HepG2 (cell line): ENCODE results near the gene DTWD2. TPM values are rescaled to one million over a fixed set of nuclear protein-coding genes. Genes with fewer than 3 reads are reported as not detected.

ENCODE experiments used
- ATAC-seq: fragments of 200-7000 bp; cut with Tn5 transposase; 3 replicates; pipeline ENCODE4 v1.9.1; 2020; ENCODE audit warnings: mild to moderate bottlenecking, moderate library complexity
- BruUV-seq: library from RNA; stranded (reverse); fragments of 400-500 nt; replicated peaks from 2 replicates; lab custom pipeline; 2021; lab: Mats Ljungman, UMichigan
- CTCF ChIA-PET: fragments of 300-600 bp; formaldehyde crosslinking; extraction: SDS; loops from one replicate; lab custom pipeline; 2021; ENCODE audit warnings: low total read pairs, inconsistent platforms, low intra/inter-chr PET ratio; lab: Yijun Ruan, JAX
- POLR2A ChIA-PET: fragments of 350-600 bp; sonication (Branson Sonifier 250); formaldehyde crosslinking; loops from one replicate; lab custom pipeline; 2020; ENCODE audit warnings: antibody characterized with exemption, inconsistent platforms; lab: Yijun Ruan, JAX
- DNase-seq: peaks from one replicate; pipeline ENCODE4 v3.0.0-alpha.2; 2015; ENCODE audit warnings: low spot score
- FAIRE-seq: peaks from 3 replicates; lab custom pipeline; 2011; peaks lifted over from hg19 to GRCh38; lab: Jason Lieb, UNC
- H2AFZ ChIP-seq: one replicate; pipeline ENCODE4 v1.6.1; 2011; ENCODE audit warnings: low read length, inconsistent platforms
- H3K27ac ChIP-seq: fragments of 300-600 bp; 3 replicates; pipeline ENCODE4 v1.8.0; 2011; ENCODE audit warnings: mixed run types, mild to moderate bottlenecking, mixed read lengths, low read length, inconsistent platforms; ENCODE audit not compliant: insufficient read depth; ENCODE audit errors: extremely low read length
- H3K27me3 ChIP-seq, 2 experiments: fragments of 200-600 bp in 1 of 2; 2 replicates in 1 of 2; 3 replicates in 1 of 2; pipeline versions ENCODE4 v1.6.0 to v1.8.0; 2011; ENCODE audit warnings: low read length in 2 of 2, mild to moderate bottlenecking in 2 of 2, moderate library complexity in 2 of 2, inconsistent platforms in 1 of 2; ENCODE audit not compliant: insufficient read depth in 2 of 2, control insufficient read depth in 1 of 2
- H3K36me3 ChIP-seq, 2 experiments: fragments of 200-600 bp in 1 of 2; replicated peaks in 1 of 2; 2 replicates in 1 of 2; 3 replicates in 1 of 2; pipeline versions ENCODE4 v1.5.1 to v1.8.0; 2011; ENCODE audit warnings: low read length in 2 of 2, inconsistent platforms in 1 of 2; ENCODE audit not compliant: insufficient read depth in 2 of 2, control insufficient read depth in 1 of 2
- H3K4me1 ChIP-seq: 2 replicates; pipeline ENCODE4 v1.5.1; 2012; ENCODE audit warnings: low read length, inconsistent platforms; ENCODE audit not compliant: insufficient read depth
- H3K4me2 ChIP-seq: 2 replicates; pipeline ENCODE4 v1.6.0; 2011; ENCODE audit warnings: low read depth, low read length, inconsistent platforms
- H3K4me3 ChIP-seq, 3 experiments: fragments of 200-600 bp in 1 of 3; sonication (generic), shearing (Covaris generic) in 1 of 3; replicated peaks in 1 of 3; 2 replicates each; pipeline ENCODE4 v1.5.1; 2011 to 2016; ENCODE audit warnings: low read length in 3 of 3, inconsistent platforms in 2 of 3, low read depth in 2 of 3, mild to moderate bottlenecking in 2 of 3, control low read depth in 1 of 3, mixed read lengths in 1 of 3; ENCODE audit not compliant: insufficient read depth in 1 of 3
- H3K79me2 ChIP-seq: one replicate; pipeline ENCODE4 v1.6.1; 2011; ENCODE audit warnings: low read length, inconsistent platforms; ENCODE audit not compliant: insufficient read depth
- H3K9ac ChIP-seq: 2 replicates; pipeline ENCODE4 v1.6.0; 2011; ENCODE audit warnings: mild to moderate bottlenecking, low read depth, low read length, inconsistent platforms; ENCODE audit not compliant: insufficient read depth
- H3K9me3 ChIP-seq: 2 replicates; pipeline ENCODE4 v1.5.1; 2012; ENCODE audit warnings: mild to moderate bottlenecking, low read length
- H4K20me1 ChIP-seq: 2 replicates; pipeline ENCODE4 v1.6.0; 2011; ENCODE audit warnings: inconsistent platforms, mild to moderate bottlenecking, low read length, moderate library complexity; ENCODE audit not compliant: insufficient read depth
- REPIN1 ChIP-seq: sonication (generic); formaldehyde crosslinking; IDR thresholded peaks from 2 replicates; pipeline ENCODE4 v1.8.0; 2022; ENCODE audit warnings: missing genetic modification reagents, low read depth, mild to moderate bottlenecking, borderline replicate concordance
- RFXAP ChIP-seq: sonication (generic); formaldehyde crosslinking; IDR thresholded peaks from 2 replicates; pipeline ENCODE4 v1.4.0; 2020; ENCODE audit warnings: missing genetic modification reagents, borderline replicate concordance
- TRIM24 ChIP-seq: sonication (generic); formaldehyde crosslinking; IDR thresholded peaks from 2 replicates; pipeline ENCODE4 v1.8.0; 2022; ENCODE audit warnings: mild to moderate bottlenecking, missing genetic modification reagents
- ZC3H4 ChIP-seq: sonication (generic); formaldehyde crosslinking; IDR thresholded peaks from 2 replicates; pipeline ENCODE4 v1.4.0; 2020; ENCODE audit warnings: missing genetic modification reagents, borderline replicate concordance
- ZSCAN12 ChIP-seq: sonication (generic); formaldehyde crosslinking; IDR thresholded peaks from 2 replicates; pipeline ENCODE4 v1.9.0; 2021; ENCODE audit warnings: mild to moderate bottlenecking, missing genetic modification reagents
- WGBS: methylation state at CpG from one replicate; pipeline ENCODE4 v1.1.6; 2017; ENCODE audit warnings: low lambda C conversion rate; 5-methylcytosine and 5-hydroxymethylcytosine counted together
- in situ Hi-C: cut with HindIII; loops from 2 replicates; pipeline ENCODE4 v1.10.0; 2017; ENCODE audit warnings: low pct_unique_long_range_greater_than_20kb; ENCODE audit not compliant: extremely low pct_ligation_motif_present
- intact Hi-C: fragments of 100-400 bp; cut with micrococcal nuclease; formaldehyde crosslinking; loops from one replicate; pipeline ENCODE4 v1.10.0; 2022; ENCODE audit not compliant: unreplicated experiment
- polyA plus RNA-seq, 8 experiments: library from polyadenylated mRNA; depleted of rRNA in 3 of 8; stranded (reverse) in 7 of 8; unstranded in 1 of 8; fragments of >200 nt; fragmentation: Illumina TruSeq in 4 of 8; extraction: Trizol in 4 of 8; gene quantifications; 2 replicates each; pipeline versions ENCODE4 v1.2.1 to v1.2.3, GENCODE V29; 2011 to 2016; ENCODE audit warnings: low read depth in 4 of 8, missing spikeins in 1 of 8, mixed read lengths in 1 of 8; ENCODE audit not compliant: insufficient read depth in 1 of 8
- total RNA-seq, 5 experiments: library from RNA; depleted of rRNA; stranded (reverse); fragments of >200 nt; fragmentation: Illumina TruSeq; extraction: Trizol; gene quantifications; 2 replicates each; pipeline ENCODE4 v1.2.3, GENCODE V29; 2016; ENCODE audit warnings: low read depth in 1 of 5
- TF ChIP-seq, protein P1 (sequence below): sonication (generic); formaldehyde crosslinking; conservative IDR thresholded peaks from 2 replicates; pipeline ENCODE4 v1.8.0; 2022; ENCODE audit warnings: mild to moderate bottlenecking, moderate library complexity, missing genetic modification reagents

Gene DTWD2
- total and polyA plus RNA-seq, 2 of the 13 experiments (the other 11 are each of a cell fraction or from before 2014, with no cell fraction given) = 1.6 to 6.0 TPM

GRCh38 chr5:118832974-118833373 is 155.4 kb downstream of the DTWD2 start:
- BruUV-seq = no TSS peak
- no peaks in the 10 kb centered on the region for H3K9me3 ChIP-seq
- H2AFZ ChIP-seq = no peak overlapping the region
- no peaks in the 10 kb centered on the region for H4K20me1 ChIP-seq
- intact Hi-C loops = no loop called here
- no peak for FAIRE-seq
- no peaks in the 10 kb centered on the region for H3K79me2 ChIP-seq
- H3K27ac ChIP-seq = no peak overlapping the region
- H3K4me2 ChIP-seq = no peak overlapping the region
- H3K36me3 ChIP-seq = no peaks in the 10 kb centered on the region
- TF ChIP-seq RFXAP (CRISPR knock-in tag) = no peak
- no peak for TF ChIP-seq TRIM24 (CRISPR knock-in tag)
- no peak for DNase-seq
- no peak for ATAC-seq
- in situ Hi-C loops = no loop called here
- POLR2A ChIA-PET = no interaction called here
- no peak overlapping the region for H3K9ac ChIP-seq
- no peaks in the 10 kb centered on the region for H3K4me1 ChIP-seq
- CTCF ChIA-PET = no interaction called here
- no peaks in the 10 kb centered on the region for H3K27me3 ChIP-seq
- no peak overlapping the region for H3K4me3 ChIP-seq

DNA sequence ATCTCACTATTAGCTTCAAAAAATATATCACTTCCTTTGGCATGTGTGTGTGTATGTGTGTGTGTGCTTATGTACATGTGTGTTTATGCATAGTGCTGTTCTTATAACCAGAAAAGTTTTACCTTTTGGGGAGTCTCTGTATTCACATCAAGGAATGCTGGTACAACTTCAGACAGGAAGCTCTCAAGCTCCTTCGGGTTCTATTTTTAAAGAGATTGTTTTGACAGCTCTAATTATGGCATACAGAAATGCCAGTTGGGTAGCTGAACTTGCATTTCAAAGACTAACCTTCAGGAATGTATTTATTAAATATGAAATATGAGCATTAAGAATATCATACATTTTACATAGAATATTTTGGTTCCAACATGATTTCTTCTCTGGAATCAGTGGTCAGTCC is 163.1 kb downstream of the DTWD2 start:
- Histone ChIP-seq H3K4me2 (no peak overlapping the region), H3K36me3 (no peaks in the 10 kb centered on the region), H3K27ac (no peak overlapping the region), H3K4me3 (no peak overlapping the region), H3K9ac (no peak overlapping the region), H3K27me3 (no peaks in the 10 kb centered on the region; a peak in 1 of 5 replicates), H4K20me1 (no peaks in the 10 kb centered on the region), H3K4me1 (no peaks in the 10 kb centered on the region), H3K79me2 (no peaks in the 10 kb centered on the region), H3K9me3 (no peaks in the 10 kb centered on the region), H2AFZ (no peak overlapping the region)
- DNase-seq = no peak
- FAIRE-seq = no peak
- ATAC-seq = no peak
- in situ Hi-C loops (no loop called here), intact Hi-C loops (no loop called here)
- no TSS peak for BruUV-seq
- ChIA-PET CTCF (no interaction called here), POLR2A (no interaction called here)
- 0% methylated on average over 1 of the region's 1 CpG for WGBS
- TF ChIP-seq ZSCAN12 (CRISPR knock-in tag) (no peak), REPIN1 (CRISPR knock-in tag) (no peak), ZC3H4 (CRISPR knock-in tag) (no peak)
- TF ChIP-seq, protein P1, sequence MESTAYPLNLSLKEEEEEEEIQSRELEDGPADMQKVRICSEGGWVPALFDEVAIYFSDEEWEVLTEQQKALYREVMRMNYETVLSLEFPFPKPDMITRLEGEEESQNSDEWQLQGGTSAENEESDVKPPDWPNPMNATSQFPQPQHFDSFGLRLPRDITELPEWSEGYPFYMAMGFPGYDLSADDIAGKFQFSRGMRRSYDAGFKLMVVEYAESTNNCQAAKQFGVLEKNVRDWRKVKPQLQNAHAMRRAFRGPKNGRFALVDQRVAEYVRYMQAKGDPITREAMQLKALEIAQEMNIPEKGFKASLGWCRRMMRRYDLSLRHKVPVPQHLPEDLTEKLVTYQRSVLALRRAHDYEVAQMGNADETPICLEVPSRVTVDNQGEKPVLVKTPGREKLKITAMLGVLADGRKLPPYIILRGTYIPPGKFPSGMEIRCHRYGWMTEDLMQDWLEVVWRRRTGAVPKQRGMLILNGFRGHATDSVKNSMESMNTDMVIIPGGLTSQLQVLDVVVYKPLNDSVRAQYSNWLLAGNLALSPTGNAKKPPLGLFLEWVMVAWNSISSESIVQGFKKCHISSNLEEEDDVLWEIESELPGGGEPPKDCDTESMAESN (CRISPR knock-in tag) = no peak
